GM21528 (cell line): ENCODE data around the gene TMCC1.
"Not testable (repeated sequence)": the region's sequence is repeated elsewhere in the genome, so short reads cannot be mapped to it uniquely, and the experiment has no call there.

Experiments
- ATAC-seq: cut with Tn5 transposase; IDR thresholded peaks from one replicate; pipeline ENCODE4 v1.9.1; 2021; ENCODE audit warnings: mild to moderate bottlenecking, moderate library complexity; ENCODE audit not compliant: unreplicated experiment, low FRiP score

TMCC1 gene

DNA sequence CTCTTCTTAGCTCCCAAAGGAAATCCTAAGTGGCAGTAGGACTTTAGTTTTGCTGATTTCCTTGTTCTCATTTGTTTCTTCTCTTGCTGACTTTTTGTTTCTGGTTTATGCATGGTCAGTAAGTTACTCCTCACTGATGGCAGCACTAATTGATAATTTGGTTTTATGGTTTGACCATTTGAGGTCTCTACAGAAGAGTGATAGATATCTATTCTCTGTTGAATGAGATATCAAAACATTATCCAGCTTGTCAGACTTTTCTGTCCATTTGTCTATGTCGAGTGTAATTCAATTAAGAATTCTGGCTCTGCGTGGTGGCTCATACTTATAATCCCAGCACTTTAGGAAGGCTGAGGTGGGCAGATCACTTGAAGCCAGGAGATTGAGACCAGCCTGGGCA lies 202.5 kb downstream of the TMCC1 start:
- no peak for ATAC-seq

DNA sequence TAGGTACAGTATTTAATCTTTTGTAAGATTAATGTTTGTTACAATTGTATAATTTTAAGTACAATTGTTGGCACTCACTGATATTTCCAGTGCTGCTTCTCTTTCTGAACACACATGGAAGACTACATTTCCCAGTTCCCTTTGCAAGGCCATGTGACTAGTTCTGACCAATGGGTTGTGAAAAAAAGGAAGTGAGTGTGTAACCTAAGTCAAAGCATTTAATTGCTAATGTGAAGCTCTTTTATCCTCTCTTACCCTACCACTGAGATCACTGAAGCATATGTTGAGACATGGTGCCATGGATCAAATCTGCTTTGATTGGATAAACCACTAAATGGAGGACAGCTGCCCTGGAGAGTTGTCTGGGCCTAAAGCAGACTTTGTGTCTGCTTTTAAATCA lies 203.1 kb downstream of the TMCC1 start:
- ATAC-seq = peak; percentile 61

GRCh38 chr3:129689036-129689435 lies 204.5 kb downstream of the TMCC1 start:
- no peak for ATAC-seq

GRCh38 chr3:129688271-129688895 lies 205.1 kb downstream of the TMCC1 start:
- ATAC-seq = no peak

DNA sequence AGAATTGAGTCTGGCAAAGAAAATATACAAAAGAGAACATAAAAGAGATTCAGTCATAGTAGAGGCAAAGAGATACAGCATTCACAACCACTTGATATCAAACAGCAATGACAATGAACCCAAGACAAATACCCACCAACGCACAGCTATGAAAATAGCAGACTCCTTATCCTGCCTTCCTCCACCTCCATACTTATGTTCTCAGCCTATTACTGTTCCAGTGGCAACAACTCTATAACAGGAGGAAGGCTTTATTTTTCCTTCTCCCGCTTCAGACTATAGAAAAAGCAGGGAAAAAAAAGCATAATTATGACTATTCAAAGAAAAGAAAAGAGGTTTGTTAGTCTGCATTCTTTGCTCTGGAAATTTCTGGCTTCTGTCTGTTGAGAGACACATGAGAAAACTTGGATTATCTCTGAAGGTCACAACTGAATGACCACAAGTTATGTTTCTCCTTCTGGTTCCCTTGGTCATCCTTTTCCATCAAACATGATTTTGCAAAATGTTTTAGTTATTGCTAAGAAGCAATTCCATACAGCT lies 205.9 kb downstream of the TMCC1 start:
- ATAC-seq = no peak

DNA sequence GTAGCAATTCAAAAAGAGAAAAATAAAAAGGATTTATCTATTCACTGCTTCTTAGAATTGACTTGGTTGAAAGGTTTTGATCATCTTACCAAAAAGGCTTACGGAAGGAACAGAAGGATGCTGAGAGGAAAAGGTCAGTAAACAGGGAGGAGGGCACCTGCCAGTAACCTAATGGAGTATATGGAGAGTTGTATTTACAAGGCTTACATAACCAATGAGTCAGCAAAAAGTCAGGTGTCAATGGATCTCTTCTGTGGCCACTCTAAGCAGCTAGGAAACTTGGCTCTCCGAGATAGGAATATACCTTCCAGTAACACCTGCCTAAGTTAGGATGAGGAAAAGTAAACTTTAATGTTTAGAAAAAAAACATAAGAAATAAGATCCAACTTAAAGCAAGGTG lies 206.6 kb downstream of the TMCC1 start:
- ATAC-seq = no peak

- no peak for ATAC-seq
Observed at GRCh38 chr3:129684270-129684669, 209.2 kb downstream of the TMCC1 start.

GRCh38 chr3:129683201-129683600 lies 210.3 kb downstream of the TMCC1 start:
- no peak for ATAC-seq

- no peak for ATAC-seq
Observed at GRCh38 chr3:129676985-129677384, 216.5 kb downstream of the TMCC1 start.

- ATAC-seq = not testable (repeated sequence)
Observed at GRCh38 chr3:129674798-129675123, 218.8 kb downstream of the TMCC1 start.

- no peak for ATAC-seq
Observed at GRCh38 chr3:129673897-129674797, 219.4 kb downstream of the TMCC1 start.

- ATAC-seq = no peak
Observed at GRCh38 chr3:129673012-129673411, 220.5 kb downstream of the TMCC1 start.

- no peak for ATAC-seq
Observed at GRCh38 chr3:129672412-129672811, 221.1 kb downstream of the TMCC1 start.

GRCh38 chr3:129665024-129665768 lies 228.3 kb downstream of the TMCC1 start:
- no peak for ATAC-seq

DNA sequence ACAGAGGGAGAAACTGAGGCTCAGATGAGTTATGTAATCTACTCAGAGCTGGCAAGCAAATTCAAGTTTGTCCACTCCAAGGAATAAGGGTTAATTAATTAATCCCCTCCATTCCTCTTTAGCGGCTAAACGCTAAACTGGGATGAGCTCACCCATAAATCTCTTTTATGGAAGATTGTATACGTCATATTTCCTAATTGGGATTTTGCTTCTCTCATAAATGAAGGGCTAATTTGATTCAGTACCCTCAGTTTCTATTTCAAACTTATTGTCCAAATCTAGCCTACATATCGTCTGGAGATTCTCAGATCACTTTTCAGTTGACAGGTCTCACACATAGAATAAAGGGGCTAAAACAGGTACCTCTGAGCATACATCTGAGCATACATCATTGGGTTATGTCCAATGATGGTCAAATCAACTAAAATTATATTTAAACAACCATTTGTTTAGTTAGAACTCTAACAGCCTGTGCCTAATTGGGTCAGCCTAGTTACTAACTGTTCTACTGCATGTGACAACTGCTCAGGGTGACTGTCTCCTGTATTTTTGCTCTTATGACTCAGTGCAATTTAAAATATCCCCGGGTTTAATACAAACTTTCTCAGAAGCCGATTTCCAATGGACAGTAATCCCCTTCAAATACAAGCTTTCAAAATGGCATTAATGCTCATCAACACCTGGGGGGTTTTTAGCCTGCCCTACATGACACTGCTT lies 229.4 kb downstream of the TMCC1 start:
- no peak for ATAC-seq

- ATAC-seq = no peak
Observed at GRCh38 chr3:129663045-129663446, 230.5 kb downstream of the TMCC1 start.

GRCh38 chr3:129662191-129662608 lies 231.3 kb downstream of the TMCC1 start:
- no peak for ATAC-seq

DNA sequence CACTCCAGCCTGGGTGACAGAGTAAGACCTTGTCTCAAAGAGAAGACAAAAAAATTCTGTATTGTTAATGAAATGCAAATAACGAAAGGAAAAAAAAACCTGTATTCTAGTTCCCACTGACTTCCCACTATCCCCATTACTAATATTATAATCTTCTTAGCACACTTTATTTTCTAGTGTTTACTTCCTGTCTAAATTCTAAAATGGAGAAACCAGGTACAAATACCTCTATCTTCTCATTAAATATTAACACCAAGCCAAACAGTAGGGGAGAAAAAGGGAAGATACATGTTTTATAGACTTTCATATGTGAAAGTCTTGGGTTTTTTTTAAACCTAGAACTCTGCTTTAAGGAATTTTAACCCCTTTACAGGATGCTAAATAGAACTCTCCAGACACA lies 231.7 kb downstream of the TMCC1 start:
- no peak for ATAC-seq

GRCh38 chr3:129658110-129658843 lies 235.2 kb downstream of the TMCC1 start:
- ATAC-seq = no peak
